ENCODE data around the gene AQP2.

- TF ChIP-seq CTCF (IDR thresholded peaks at IDR 0.05; ENCODE audit: low read length) (no peak), EZH2 (IDR thresholded peaks at IDR 0.05; ENCODE audit: borderline replicate concordance, low read length) (no peak)
Observed at GRCh38 chr12:49976557-49976956, 26.0 kb downstream of the AQP2 start.

All from OCI-LY1 (cell line).